HCT116 (cell line): Measurements from ENCODE around the gene SUPT5H.

Experiments used
- CBX3 ChIP-seq: IDR thresholded peaks from 2 replicates; pipeline ENCODE4 v1.6.1; 2012; ENCODE audit warnings: low read depth
- ELF1 ChIP-seq: IDR thresholded peaks from 2 replicates; pipeline ENCODE4 v1.6.1; 2012; ENCODE audit warnings: low read depth, borderline replicate concordance
- EZH2 ChIP-seq: fragments of 200-600 bp; sonication (generic); IDR thresholded peaks from 2 replicates; pipeline ENCODE4 v1.6.1; 2017; ENCODE audit warnings: antibody characterized with exemption, mixed run types
- EZH2phosphoT487 ChIP-seq: fragments of 200-600 bp; IDR thresholded peaks from 2 replicates; pipeline ENCODE4 v1.6.1; 2018; ENCODE audit warnings: antibody characterized with exemption, borderline replicate concordance
- FOSL1 ChIP-seq: IDR thresholded peaks from 2 replicates; pipeline ENCODE4 v1.6.1; 2012; ENCODE audit warnings: low read depth
- JUND ChIP-seq: IDR thresholded peaks from 2 replicates; pipeline ENCODE4 v1.6.1; 2012
- POLR2A ChIP-seq: IDR thresholded peaks from 2 replicates; pipeline ENCODE4 v1.7.0; 2011; ENCODE audit warnings: borderline replicate concordance; ENCODE audit not compliant: insufficient read depth, insufficient read length; ENCODE audit errors: extremely low read depth
- POLR2AphosphoS5 ChIP-seq: IDR thresholded peaks from 2 replicates; pipeline ENCODE4 v1.6.1; 2011; ENCODE audit warnings: mild to moderate bottlenecking, low read depth, low read length, moderate library complexity
- RAD21 ChIP-seq: IDR thresholded peaks from 2 replicates; pipeline ENCODE4 v1.6.1; 2012; ENCODE audit warnings: low read depth, mild to moderate bottlenecking
- YY1 ChIP-seq: IDR thresholded peaks from 2 replicates; pipeline ENCODE4 v1.6.1; 2011; ENCODE audit warnings: low read length, low read depth, moderate library complexity, mild to moderate bottlenecking; ENCODE audit not compliant: insufficient replicate concordance; ENCODE audit errors: extremely low read depth
- ZFX ChIP-seq: fragments of 450-650 bp; IDR thresholded peaks from 2 replicates; pipeline ENCODE4 v1.6.1; 2017
- TF ChIP-seq, protein P1 (sequence below), 3 experiments: fragments of 200-600 bp in 1 of 3; sonication (generic) in 1 of 3; IDR thresholded peaks in 2 of 3; conservative IDR thresholded peaks in 1 of 3; 2 replicates each; pipeline ENCODE4 v1.5.1; 2012 to 2017; ENCODE audit warnings: low read depth in 2 of 3, low read length in 2 of 3, antibody characterized with exemption in 1 of 3, borderline replicate concordance in 1 of 3, control low read depth in 1 of 3, mild to moderate bottlenecking in 1 of 3, mixed read lengths in 1 of 3, mixed run types in 1 of 3, moderate library complexity in 1 of 3; ENCODE audit not compliant: insufficient read depth in 1 of 3
- TF ChIP-seq, protein P2 (sequence below): IDR thresholded peaks from 2 replicates; pipeline ENCODE4 v1.6.1; 2012

DNA sequence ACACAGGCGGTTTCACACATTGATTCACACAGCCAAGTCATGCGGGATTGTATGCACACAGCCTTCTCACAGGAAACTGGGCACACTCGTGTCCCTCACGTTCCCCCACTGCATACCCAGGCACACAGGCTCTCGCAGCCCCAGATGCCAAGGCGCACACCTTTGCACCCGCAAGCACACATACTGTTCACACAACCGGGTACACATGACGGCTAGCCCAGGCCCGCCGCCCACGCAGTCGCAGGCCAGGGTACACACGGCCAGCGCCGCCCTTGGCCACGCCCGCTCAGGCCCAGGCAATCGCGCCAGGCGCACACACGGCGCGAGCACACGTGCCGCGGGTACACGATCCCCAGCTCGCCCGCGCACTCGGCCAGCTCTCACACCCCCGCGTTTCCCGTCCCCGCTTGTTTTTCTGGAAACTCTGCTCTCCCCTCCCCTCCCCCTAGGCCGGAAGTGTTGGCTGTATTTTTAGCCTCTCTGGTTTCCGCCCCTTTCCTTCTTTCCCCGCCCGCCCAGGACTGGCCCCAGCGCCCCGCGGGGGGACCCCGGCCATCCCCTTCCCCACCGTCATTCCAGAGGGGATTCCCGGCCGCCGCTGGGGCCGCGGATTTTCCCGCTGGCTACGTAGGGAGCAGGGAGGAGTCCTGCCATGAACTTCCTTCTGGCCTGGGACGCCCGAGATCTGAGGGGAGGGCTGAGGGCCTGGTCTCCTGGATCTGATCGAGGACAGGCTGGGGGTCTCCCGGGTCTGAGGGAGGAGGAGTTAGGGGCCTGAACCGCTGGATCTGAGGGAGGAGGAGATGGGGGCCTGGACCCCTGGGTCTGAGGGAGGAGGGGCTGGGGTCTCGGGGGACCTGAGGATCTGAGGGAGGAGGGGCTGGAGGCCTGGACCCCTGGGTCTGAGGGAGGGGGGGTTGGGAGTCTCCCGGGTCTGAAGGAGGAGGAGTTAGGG lies 42.8 kb upstream of the SUPT5H start:
- TF ChIP-seq YY1, result no peak
- TF ChIP-seq, protein P1, sequence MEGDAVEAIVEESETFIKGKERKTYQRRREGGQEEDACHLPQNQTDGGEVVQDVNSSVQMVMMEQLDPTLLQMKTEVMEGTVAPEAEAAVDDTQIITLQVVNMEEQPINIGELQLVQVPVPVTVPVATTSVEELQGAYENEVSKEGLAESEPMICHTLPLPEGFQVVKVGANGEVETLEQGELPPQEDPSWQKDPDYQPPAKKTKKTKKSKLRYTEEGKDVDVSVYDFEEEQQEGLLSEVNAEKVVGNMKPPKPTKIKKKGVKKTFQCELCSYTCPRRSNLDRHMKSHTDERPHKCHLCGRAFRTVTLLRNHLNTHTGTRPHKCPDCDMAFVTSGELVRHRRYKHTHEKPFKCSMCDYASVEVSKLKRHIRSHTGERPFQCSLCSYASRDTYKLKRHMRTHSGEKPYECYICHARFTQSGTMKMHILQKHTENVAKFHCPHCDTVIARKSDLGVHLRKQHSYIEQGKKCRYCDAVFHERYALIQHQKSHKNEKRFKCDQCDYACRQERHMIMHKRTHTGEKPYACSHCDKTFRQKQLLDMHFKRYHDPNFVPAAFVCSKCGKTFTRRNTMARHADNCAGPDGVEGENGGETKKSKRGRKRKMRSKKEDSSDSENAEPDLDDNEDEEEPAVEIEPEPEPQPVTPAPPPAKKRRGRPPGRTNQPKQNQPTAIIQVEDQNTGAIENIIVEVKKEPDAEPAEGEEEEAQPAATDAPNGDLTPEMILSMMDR (IDR thresholded peaks at IDR 0.05 in 2 of 3, conservative IDR thresholded peaks at IDR 0.05 in 1 of 3; ENCODE audit: borderline replicate concordance in 1 of 3, insufficient read depth in 1 of 3, low read depth in 2 of 3, low read length in 2 of 3), result no peak
- TF ChIP-seq JUND, result no peak
- peak; percentile 41; the same call in 1 of the 2 replicates for TF ChIP-seq ZFX
- TF ChIP-seq POLR2AphosphoS5, result peak; percentile 45; the same call in 1 of the 2 replicates
- TF ChIP-seq POLR2A, result peak; percentile 64
- TF ChIP-seq EZH2phosphoT487, result no peak
- TF ChIP-seq CBX3, result no peak
- TF ChIP-seq EZH2, result no peak
- no peak for TF ChIP-seq RAD21
- no peak for TF ChIP-seq ELF1
- TF ChIP-seq, protein P2, sequence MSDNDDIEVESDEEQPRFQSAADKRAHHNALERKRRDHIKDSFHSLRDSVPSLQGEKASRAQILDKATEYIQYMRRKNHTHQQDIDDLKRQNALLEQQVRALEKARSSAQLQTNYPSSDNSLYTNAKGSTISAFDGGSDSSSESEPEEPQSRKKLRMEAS, result no peak
- no peak for TF ChIP-seq FOSL1
